Neural progenitor cell (in vitro differentiated cells): Measurements from ENCODE around the gene VWF. TPM values are rescaled to one million over a fixed set of nuclear protein-coding genes. Genes with fewer than 3 reads are reported as not detected.

Experiments
- DNase-seq: peaks from one replicate; pipeline ENCODE4 v3.0.0-alpha.2; 2016; ENCODE audit warnings: low spot score
- H2AFZ ChIP-seq: fragments of 200-600 bp; sonication (generic); replicated peaks from 2 replicates; pipeline ENCODE4 v1.6.1; 2016; ENCODE audit warnings: antibody characterized with exemption
- H3F3A ChIP-seq: fragments of 200-600 bp; sonication (generic); 2 replicates; pipeline ENCODE4 v1.6.1; 2016; ENCODE audit warnings: antibody characterized with exemption, low read depth
- H3K27ac ChIP-seq: fragments of 200-600 bp; sonication (generic); 2 replicates; pipeline ENCODE4 v1.5.1; 2016; ENCODE audit warnings: mild to moderate bottlenecking
- H3K27me3 ChIP-seq: fragments of 200-600 bp; sonication (generic); 2 replicates; pipeline ENCODE4 v1.6.1; 2016; ENCODE audit warnings: mild to moderate bottlenecking, moderate library complexity
- H3K36me3 ChIP-seq: fragments of 200-600 bp; sonication (generic); 2 replicates; pipeline ENCODE4 v1.5.1; 2016
- H3K4me1 ChIP-seq: fragments of 200-600 bp; sonication (generic); 2 replicates; pipeline ENCODE4 v1.6.1; 2016; ENCODE audit warnings: mixed run types
- H3K4me2 ChIP-seq: fragments of 200-600 bp; sonication (generic); 2 replicates; pipeline ENCODE4 v1.6.1; 2016
- H3K4me3 ChIP-seq: fragments of 200-600 bp; sonication (generic); 2 replicates; pipeline ENCODE4 v1.5.1; 2016
- H3K79me2 ChIP-seq: fragments of 200-600 bp; sonication (generic); 2 replicates; pipeline ENCODE4 v1.6.1; 2016; ENCODE audit warnings: low read depth
- H3K9ac ChIP-seq: fragments of 200-600 bp; sonication (generic); 2 replicates; pipeline ENCODE4 v1.6.1; 2016
- H3K9me3 ChIP-seq: fragments of 200-600 bp; sonication (generic); 2 replicates; pipeline ENCODE4 v1.5.1; 2016; ENCODE audit warnings: low read depth
- H4K20me1 ChIP-seq: fragments of 200-600 bp; sonication (generic); 2 replicates; pipeline ENCODE4 v1.6.1; 2016; ENCODE audit warnings: low read depth
- H3K27ac Mint-ChIP-seq: 3 replicates; pipeline ENCODE4 v1.8.0; 2021; ENCODE audit warnings: mixed read lengths
- H3K27me3 Mint-ChIP-seq: 2 replicates; pipeline ENCODE4 v1.8.0; 2022; ENCODE audit warnings: low read depth, mild to moderate bottlenecking, inconsistent platforms, moderate library complexity, mixed read lengths; ENCODE audit not compliant: insufficient read depth
- H3K36me3 Mint-ChIP-seq: 3 replicates; pipeline ENCODE4 v1.8.0; 2021; ENCODE audit warnings: mixed read lengths
- H3K4me1 Mint-ChIP-seq: 3 replicates; pipeline ENCODE4 v1.8.0; 2021; ENCODE audit warnings: mixed read lengths
- H3K4me3 Mint-ChIP-seq: 3 replicates; pipeline ENCODE4 v1.8.0; 2021; ENCODE audit warnings: mild to moderate bottlenecking, moderate library complexity, mixed read lengths
- H3K9me3 Mint-ChIP-seq: 3 replicates; pipeline ENCODE4 v1.8.0; 2020; ENCODE audit warnings: mixed read lengths
- CTCF ChIP-seq: fragments of 200-600 bp; sonication (generic); IDR thresholded peaks from 2 replicates; pipeline ENCODE4 v1.5.1; 2017; ENCODE audit warnings: antibody characterized with exemption, mild to moderate bottlenecking
- EZH2 ChIP-seq: fragments of 200-600 bp; sonication (generic); IDR thresholded peaks from 2 replicates; pipeline ENCODE4 v1.6.1; 2017; ENCODE audit warnings: antibody characterized with exemption, mild to moderate bottlenecking, moderate library complexity
- EZH2phosphoT487 ChIP-seq: fragments of 200-600 bp; sonication (generic); IDR thresholded peaks from 2 replicates; pipeline ENCODE4 v1.6.1; 2017; ENCODE audit warnings: antibody characterized with exemption
- total RNA-seq: library from RNA; depleted of rRNA; stranded (reverse); fragments of >200 nt; gene quantifications from 2 replicates; pipeline ENCODE4 v1.2.3, GENCODE V29; 2015; ENCODE audit warnings: low replicate concordance

The VWF gene
- total RNA-seq, 1 donor from 2014 or later = 8.0 TPM

- Mint-ChIP-seq H3K27me3 (peaks cover 3% of the 10 kb centered on the region), H3K36me3 (no peaks in the 10 kb centered on the region), H3K4me1 (peaks cover 26% of the 10 kb centered on the region), H3K9me3 (no peaks in the 10 kb centered on the region), H3K27ac (no peak overlapping the region), H3K4me3 (no peak overlapping the region)
- H3K79me2 ChIP-seq = no peaks in the 10 kb centered on the region
- H3K4me1 ChIP-seq = peaks cover 19% of the 10 kb centered on the region
- H3F3A ChIP-seq = peaks cover 4% of the 10 kb centered on the region
- no peaks in the 10 kb centered on the region for H3K27me3 ChIP-seq
- H2AFZ ChIP-seq = no peak overlapping the region
- H3K27ac ChIP-seq = no peak overlapping the region
- no peak for DNase-seq
- TF ChIP-seq EZH2phosphoT487 (no peak), EZH2 (no peak)
- no peaks in the 10 kb centered on the region for H4K20me1 ChIP-seq
- no peak overlapping the region for H3K9ac ChIP-seq
- H3K4me2 ChIP-seq = no peak overlapping the region
- no peaks in the 10 kb centered on the region for H3K36me3 ChIP-seq
- H3K9me3 ChIP-seq = no peaks in the 10 kb centered on the region
- H3K4me3 ChIP-seq = no peak overlapping the region
Observed at GRCh38 chr12:5984873-5985272, 139.6 kb downstream of the VWF start.

DNA sequence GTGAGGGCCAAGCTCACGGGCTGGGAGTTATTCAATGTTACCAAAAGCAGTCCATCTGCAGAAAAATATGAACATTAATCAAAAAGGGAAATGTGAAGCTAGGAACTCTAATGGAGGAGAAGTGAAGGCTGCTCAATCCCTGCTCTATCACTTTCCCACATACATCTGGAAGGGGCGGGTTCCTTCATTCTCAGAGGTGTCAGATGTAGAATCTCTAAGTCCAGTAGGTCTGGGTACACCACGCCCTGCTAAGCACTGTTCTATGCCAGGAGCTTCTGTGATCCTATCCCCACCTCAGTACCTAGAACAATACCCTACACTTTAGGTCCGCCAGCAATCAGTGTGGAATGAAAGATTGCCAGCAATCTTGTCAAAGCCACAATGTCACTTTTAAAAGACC, 142.4 kb downstream of the VWF start:
- no peak for DNase-seq
- no peaks in the 10 kb centered on the region for H3K36me3 ChIP-seq
- peaks cover 4% of the 10 kb centered on the region for H3F3A ChIP-seq
- no peaks in the 10 kb centered on the region for H3K36me3 Mint-ChIP-seq
- H3K79me2 ChIP-seq = no peaks in the 10 kb centered on the region
- H3K4me1 Mint-ChIP-seq = peaks cover 14% of the 10 kb centered on the region
- no peak overlapping the region for H3K27ac ChIP-seq
- no peaks in the 10 kb centered on the region for H3K9me3 ChIP-seq
- H3K27me3 ChIP-seq = no peaks in the 10 kb centered on the region
- peaks cover 3% of the 10 kb centered on the region for H3K27me3 Mint-ChIP-seq
- H3K4me1 ChIP-seq = peaks cover 14% of the 10 kb centered on the region
- H3K27ac Mint-ChIP-seq = no peak overlapping the region
- H3K4me3 Mint-ChIP-seq = no peak overlapping the region
- no peak overlapping the region for H3K4me2 ChIP-seq
- no peaks in the 10 kb centered on the region for H3K9me3 Mint-ChIP-seq
- H3K9ac ChIP-seq = no peak overlapping the region
- H4K20me1 ChIP-seq = no peaks in the 10 kb centered on the region
- H3K4me3 ChIP-seq = no peak overlapping the region
- H2AFZ ChIP-seq = no peak overlapping the region
- TF ChIP-seq EZH2phosphoT487 = no peak
- TF ChIP-seq CTCF = no peak
- TF ChIP-seq EZH2 = no peak

- H3K4me1 Mint-ChIP-seq = peaks cover 6% of the 10 kb centered on the region
- DNase-seq = no peak
- H2AFZ ChIP-seq = no peak overlapping the region
- no peaks in the 10 kb centered on the region for H3K9me3 ChIP-seq
- H3K9ac ChIP-seq = no peak overlapping the region
- peaks cover 2% of the 10 kb centered on the region for H3K27me3 Mint-ChIP-seq
- H3K4me3 Mint-ChIP-seq = no peak overlapping the region
- no peaks in the 10 kb centered on the region for H3K9me3 Mint-ChIP-seq
- no peaks in the 10 kb centered on the region for H4K20me1 ChIP-seq
- no peaks in the 10 kb centered on the region for H3K36me3 ChIP-seq
- no peak overlapping the region for H3K27ac ChIP-seq
- no peaks in the 10 kb centered on the region for H3K36me3 Mint-ChIP-seq
- no peaks in the 10 kb centered on the region for H3F3A ChIP-seq
- H3K4me2 ChIP-seq = no peak overlapping the region
- no peaks in the 10 kb centered on the region for H3K4me1 ChIP-seq
- no peaks in the 10 kb centered on the region for H3K27me3 ChIP-seq
- H3K79me2 ChIP-seq = no peaks in the 10 kb centered on the region
- no peak overlapping the region for H3K4me3 ChIP-seq
- no peak for TF ChIP-seq EZH2
- no peak for TF ChIP-seq EZH2phosphoT487
- no peak for TF ChIP-seq CTCF
- H3K27ac Mint-ChIP-seq = no peak overlapping the region
Observed at GRCh38 chr12:5977556-5977955, 146.9 kb downstream of the VWF start.

GRCh38 chr12:5976711-5977110, 147.8 kb downstream of the VWF start:
- no peak overlapping the region for H3K4me3 Mint-ChIP-seq
- Histone ChIP-seq H3K27me3 (no peaks in the 10 kb centered on the region), H3K4me1 (no peaks in the 10 kb centered on the region), H4K20me1 (no peaks in the 10 kb centered on the region), H3K27ac (no peak overlapping the region), H3K4me3 (no peak overlapping the region), H3K79me2 (no peaks in the 10 kb centered on the region), H3F3A (no peaks in the 10 kb centered on the region), H2AFZ (no peak overlapping the region), H3K9me3 (no peaks in the 10 kb centered on the region), H3K4me2 (no peak overlapping the region), H3K36me3 (no peaks in the 10 kb centered on the region), H3K9ac (no peak overlapping the region)
- TF ChIP-seq CTCF = no peak
- no peak for TF ChIP-seq EZH2
- peaks cover 6% of the 10 kb centered on the region for H3K4me1 Mint-ChIP-seq
- H3K27ac Mint-ChIP-seq = no peak overlapping the region
- peaks cover 2% of the 10 kb centered on the region for H3K27me3 Mint-ChIP-seq
- no peaks in the 10 kb centered on the region for H3K9me3 Mint-ChIP-seq
- DNase-seq = no peak
- H3K36me3 Mint-ChIP-seq = no peaks in the 10 kb centered on the region
